Loucy (cell line): Measurements from ENCODE around the gene FAM76B.

Source experiments
- H2AFZ ChIP-seq: fragments of 200-600 bp; sonication (generic); 2 replicates; pipeline ENCODE4 v1.6.0; 2016; ENCODE audit warnings: antibody characterized with exemption, mild to moderate bottlenecking, low read length, moderate library complexity
- H3F3A ChIP-seq: fragments of 200-600 bp; 2 replicates; pipeline ENCODE4 v1.6.0; 2016; ENCODE audit warnings: antibody characterized with exemption, low read depth, mild to moderate bottlenecking
- H3K27me3 ChIP-seq: fragments of 200-600 bp; sonication (generic); 2 replicates; pipeline ENCODE4 v1.6.1; 2014; ENCODE audit warnings: low read length, mild to moderate bottlenecking; ENCODE audit not compliant: insufficient read depth, poor library complexity, severe bottlenecking
- H3K36me3 ChIP-seq: fragments of 200-600 bp; sonication (generic); 2 replicates; pipeline ENCODE4 v1.6.1; 2016; ENCODE audit warnings: low read length; ENCODE audit not compliant: insufficient read depth
- H3K4me1 ChIP-seq: fragments of 200-600 bp; sonication (generic); 2 replicates; pipeline ENCODE4 v1.5.1; 2014; ENCODE audit warnings: low read length, mild to moderate bottlenecking; ENCODE audit not compliant: insufficient read depth, poor library complexity, severe bottlenecking
- H3K4me2 ChIP-seq: fragments of 200-600 bp; sonication (generic); 2 replicates; pipeline ENCODE4 v1.6.0; 2014; ENCODE audit warnings: antibody characterized with exemption, low read length, low read depth, mild to moderate bottlenecking; ENCODE audit not compliant: poor library complexity, severe bottlenecking
- H3K4me3 ChIP-seq: fragments of 200-600 bp; sonication (generic); 2 replicates; pipeline ENCODE4 v1.5.1; 2014; ENCODE audit warnings: low read length, mild to moderate bottlenecking, mixed read lengths; ENCODE audit not compliant: poor library complexity, severe bottlenecking
- H3K79me2 ChIP-seq: fragments of 200-600 bp; sonication (generic); 2 replicates; pipeline ENCODE4 v1.6.1; 2014; ENCODE audit warnings: low read length; ENCODE audit not compliant: insufficient read depth
- H3K9ac ChIP-seq: fragments of 200-600 bp; sonication (generic); 2 replicates; pipeline ENCODE4 v1.6.0; 2014; ENCODE audit warnings: mild to moderate bottlenecking, low read depth, low read length, moderate library complexity; ENCODE audit not compliant: poor library complexity, severe bottlenecking
- H3K9me2 ChIP-seq: fragments of 200-600 bp; sonication (generic); replicated peaks from 2 replicates; pipeline ENCODE4 v1.6.1; 2016; ENCODE audit warnings: low read depth, low read length, mixed read lengths
- H3K9me3 ChIP-seq: fragments of 200-600 bp; sonication (generic); 2 replicates; pipeline ENCODE4 v1.6.1; 2014; ENCODE audit warnings: mild to moderate bottlenecking, antibody characterized with exemption, low read length, low read depth; ENCODE audit not compliant: insufficient read depth
- H4K20me1 ChIP-seq: fragments of 200-600 bp; sonication (generic); 2 replicates; pipeline ENCODE4 v1.6.0; 2014; ENCODE audit warnings: antibody characterized with exemption, low read length, mild to moderate bottlenecking; ENCODE audit not compliant: insufficient read depth, poor library complexity, severe bottlenecking
- CTCF ChIP-seq: fragments of 200-600 bp; sonication (generic); conservative IDR thresholded peaks from 2 replicates; pipeline ENCODE4 v1.5.1; 2014; ENCODE audit warnings: mild to moderate bottlenecking, antibody characterized with exemption, low read length
- EZH2phosphoT487 ChIP-seq: fragments of 200-600 bp; IDR thresholded peaks from 2 replicates; pipeline ENCODE4 v1.6.1; 2018; ENCODE audit warnings: antibody characterized with exemption, mild to moderate bottlenecking, moderate library complexity, borderline replicate concordance

FAM76B gene

DNA sequence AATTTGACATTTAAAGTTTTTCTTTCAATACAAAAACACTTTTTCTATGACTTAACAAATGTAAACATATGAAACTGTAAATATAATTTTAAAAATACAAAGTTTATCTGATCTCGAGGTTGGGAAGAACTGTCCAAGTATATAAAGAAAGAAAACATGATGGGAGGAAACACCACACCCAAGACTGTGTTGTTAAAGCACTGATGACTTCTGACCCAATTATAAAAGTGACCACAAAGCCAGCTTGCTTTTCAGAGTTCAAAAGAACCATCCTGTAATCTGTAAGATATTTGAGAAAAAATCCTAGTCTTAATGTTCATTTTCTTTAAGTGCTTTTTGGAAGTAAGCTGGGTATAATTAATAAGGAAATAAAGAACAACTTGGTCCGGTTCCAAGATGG lies 16.3 kb upstream of the FAM76B start:
- TF ChIP-seq EZH2phosphoT487, result no peak
- no peak for TF ChIP-seq CTCF
- Histone ChIP-seq H3F3A (no peaks in the 10 kb centered on the region), H3K4me1 (no peaks in the 10 kb centered on the region), H3K9me3 (no peaks in the 10 kb centered on the region), H3K4me3 (no peak overlapping the region), H2AFZ (no peak overlapping the region), H3K4me2 (no peak overlapping the region), H4K20me1 (no peaks in the 10 kb centered on the region), H3K9ac (no peak overlapping the region), H3K79me2 (peaks cover 5% of the 10 kb centered on the region; the same call in 1 of the 2 replicates), H3K27me3 (no peaks in the 10 kb centered on the region), H3K36me3 (peaks cover 42% of the 10 kb centered on the region; the same call in 1 of the 2 replicates), H3K9me2 (no peaks in the 10 kb centered on the region)

DNA sequence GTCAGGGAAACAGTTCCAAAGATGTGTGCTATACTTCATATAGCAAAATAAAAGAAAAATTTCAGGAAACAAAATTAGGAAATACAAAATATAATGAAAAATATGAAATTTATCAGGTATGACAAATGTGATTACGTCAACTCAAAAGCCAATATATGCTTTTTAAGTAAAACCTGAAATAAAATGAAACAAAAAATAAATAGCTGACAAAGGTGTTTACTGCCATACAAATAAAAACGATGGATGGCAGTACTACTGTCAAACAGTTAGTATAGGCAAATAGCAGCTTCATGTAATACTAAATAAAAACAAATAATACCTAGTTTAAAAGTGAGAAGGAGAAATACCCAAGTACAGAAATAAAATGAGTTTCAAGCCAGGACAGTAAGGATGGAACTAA lies 14.4 kb upstream of the FAM76B start:
- Histone ChIP-seq H3K9ac (no peak overlapping the region), H2AFZ (no peak overlapping the region), H3F3A (no peaks in the 10 kb centered on the region), H3K4me3 (no peak overlapping the region), H3K4me1 (no peaks in the 10 kb centered on the region), H3K36me3 (peaks cover 61% of the 10 kb centered on the region; the same call in 1 of the 2 replicates), H3K27me3 (no peaks in the 10 kb centered on the region), H3K4me2 (no peak overlapping the region), H3K79me2 (peaks cover 18% of the 10 kb centered on the region), H3K9me2 (no peaks in the 10 kb centered on the region), H3K9me3 (no peaks in the 10 kb centered on the region), H4K20me1 (no peaks in the 10 kb centered on the region)
- TF ChIP-seq EZH2phosphoT487 (no peak), CTCF (no peak)

DNA sequence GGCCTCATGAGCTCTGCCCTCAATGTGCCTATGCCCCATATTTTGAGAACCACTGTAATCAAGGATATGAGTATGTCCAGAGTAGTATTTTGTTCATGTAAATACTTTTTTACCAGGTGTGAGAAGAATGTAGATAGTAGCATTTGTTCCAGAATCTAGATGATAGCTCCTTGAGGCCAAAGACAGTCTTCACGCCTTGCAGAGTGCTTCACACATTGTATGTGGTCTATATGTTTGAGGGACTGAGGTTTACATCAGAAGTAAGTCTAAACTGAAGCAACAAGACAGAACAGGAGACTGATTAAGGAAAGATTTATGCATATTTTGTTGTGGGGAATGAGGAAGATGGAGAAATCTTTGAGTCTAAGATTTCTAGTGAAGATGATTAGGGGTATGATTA lies 13.2 kb upstream of the FAM76B start:
- H3K4me1 ChIP-seq, result peaks cover 5% of the 10 kb centered on the region
- no peak overlapping the region for H3K4me2 ChIP-seq
- no peak overlapping the region for H3K9ac ChIP-seq
- TF ChIP-seq EZH2phosphoT487 (no peak), CTCF (no peak)
- no peak overlapping the region for H2AFZ ChIP-seq
- H3K9me3 ChIP-seq, result no peaks in the 10 kb centered on the region
- no peak overlapping the region for H3K4me3 ChIP-seq
- peaks cover 10% of the 10 kb centered on the region for H4K20me1 ChIP-seq
- H3K79me2 ChIP-seq, result peaks cover 28% of the 10 kb centered on the region
- no peaks in the 10 kb centered on the region for H3K27me3 ChIP-seq
- H3K9me2 ChIP-seq, result no peaks in the 10 kb centered on the region
- H3K36me3 ChIP-seq, result peaks cover 61% of the 10 kb centered on the region; the same call in 1 of the 2 replicates
- H3F3A ChIP-seq, result no peaks in the 10 kb centered on the region
